Right atrium auricular region (tissue), 2 donors: ENCODE data around the gene RAET1E. TPM values are rescaled to one million over a fixed set of nuclear protein-coding genes. Genes with fewer than 3 reads are reported as not detected.
"Not testable (repeated sequence)": the region's sequence is repeated elsewhere in the genome, so short reads cannot be mapped to it uniquely, and the experiment has no call there.

Experiments
- DNase-seq: peaks from one replicate; pipeline ENCODE4 v3.0.0-alpha.2; 2019; ENCODE audit warnings: low spot score
- H3K27ac ChIP-seq, 2 donors: fragments of 200-600 bp; sonication (generic); 1 replicate in 1 of 2; 2 replicates in 1 of 2; pipeline ENCODE4 v1.5.1; 2016 to 2019
- H3K27me3 ChIP-seq, 2 donors: fragments of 200-600 bp; sonication (generic); one replicate each; pipeline versions ENCODE4 v1.5.1 to v1.6.0; 2017 to 2019
- H3K36me3 ChIP-seq: fragments of 200-600 bp; sonication (generic); one replicate; pipeline ENCODE4 v1.5.1; 2016
- H3K4me1 ChIP-seq, 2 donors: fragments of 200-600 bp; sonication (generic); one replicate each; pipeline versions ENCODE4 v1.5.1 to v1.6.0; 2017 to 2019
- H3K4me3 ChIP-seq, 2 donors: fragments of 200-600 bp; sonication (generic); 1 replicate in 1 of 2; 2 replicates in 1 of 2; pipeline ENCODE4 v1.5.1; 2017 to 2019; ENCODE audit warnings: mild to moderate bottlenecking in 1 of 2, moderate library complexity in 1 of 2
- H3K9me3 ChIP-seq, 2 donors: fragments of 200-600 bp; sonication (generic); one replicate each; pipeline ENCODE4 v1.5.1; 2019
- total RNA-seq, 2 donors: library from RNA; depleted of rRNA; stranded (reverse); fragments of >200 nt; gene quantifications; one replicate each; pipeline ENCODE4 v1.1.0, GENCODE V29; 2016
- TF ChIP-seq, protein P1 (sequence below), 2 donors: fragments of 200-600 bp; sonication (generic); IDR thresholded peaks; one replicate each; pipeline ENCODE4 v1.5.1; 2019; ENCODE audit warnings: antibody characterized with exemption in 2 of 2

The RAET1E gene
- total RNA-seq, 2 donors from 2014 or later: 0.52 to 4.3 TPM

DNA sequence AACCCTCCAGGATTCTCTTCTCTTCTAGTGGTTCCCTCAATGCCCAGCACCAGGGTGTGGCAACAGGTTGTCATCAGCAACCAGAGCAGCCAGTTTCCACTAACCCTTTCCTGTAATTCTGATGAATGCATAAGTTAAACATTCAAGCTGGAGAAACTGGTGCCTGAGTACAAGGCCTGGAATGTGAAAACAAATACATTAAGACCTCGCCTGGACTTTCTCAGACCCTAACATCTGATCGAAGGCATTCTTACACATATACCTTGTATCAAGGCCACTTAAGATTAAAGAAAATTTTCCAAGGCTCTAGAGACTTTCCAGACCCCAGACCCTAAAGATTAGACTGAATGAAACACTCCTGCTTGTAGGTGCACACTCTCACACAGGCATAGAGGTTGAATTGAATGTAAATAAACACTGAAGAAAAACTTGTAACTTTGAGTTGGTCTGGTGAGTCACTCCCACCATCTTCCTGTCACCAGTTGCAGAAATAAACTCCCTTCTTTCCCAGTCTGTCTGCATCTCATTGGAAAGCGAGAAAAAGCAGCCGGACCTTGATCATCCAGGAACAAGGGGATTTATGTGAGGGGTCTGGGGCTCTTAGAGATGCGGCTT lies 42.8 kb downstream of the RAET1E start:
- no peak for DNase-seq
- peak overlapping the region in 1 of 2 donors; percentile 1 for H3K27ac ChIP-seq
- no peak overlapping the region for H3K4me3 ChIP-seq
- peaks cover 0 to 8% of the 10 kb centered on the region in 2 donors for H3K4me1 ChIP-seq
- H3K27me3 ChIP-seq: no peaks in the 10 kb centered on the region
- H3K36me3 ChIP-seq: no peaks in the 10 kb centered on the region
- TF ChIP-seq, protein P1, sequence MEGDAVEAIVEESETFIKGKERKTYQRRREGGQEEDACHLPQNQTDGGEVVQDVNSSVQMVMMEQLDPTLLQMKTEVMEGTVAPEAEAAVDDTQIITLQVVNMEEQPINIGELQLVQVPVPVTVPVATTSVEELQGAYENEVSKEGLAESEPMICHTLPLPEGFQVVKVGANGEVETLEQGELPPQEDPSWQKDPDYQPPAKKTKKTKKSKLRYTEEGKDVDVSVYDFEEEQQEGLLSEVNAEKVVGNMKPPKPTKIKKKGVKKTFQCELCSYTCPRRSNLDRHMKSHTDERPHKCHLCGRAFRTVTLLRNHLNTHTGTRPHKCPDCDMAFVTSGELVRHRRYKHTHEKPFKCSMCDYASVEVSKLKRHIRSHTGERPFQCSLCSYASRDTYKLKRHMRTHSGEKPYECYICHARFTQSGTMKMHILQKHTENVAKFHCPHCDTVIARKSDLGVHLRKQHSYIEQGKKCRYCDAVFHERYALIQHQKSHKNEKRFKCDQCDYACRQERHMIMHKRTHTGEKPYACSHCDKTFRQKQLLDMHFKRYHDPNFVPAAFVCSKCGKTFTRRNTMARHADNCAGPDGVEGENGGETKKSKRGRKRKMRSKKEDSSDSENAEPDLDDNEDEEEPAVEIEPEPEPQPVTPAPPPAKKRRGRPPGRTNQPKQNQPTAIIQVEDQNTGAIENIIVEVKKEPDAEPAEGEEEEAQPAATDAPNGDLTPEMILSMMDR (IDR thresholded peaks at IDR 0.05): no peak
- H3K9me3 ChIP-seq: no peaks in the 10 kb centered on the region

GRCh38 chr6:149854532-149854931 lies 43.4 kb downstream of the RAET1E start:
- Histone ChIP-seq H3K9me3 (no peaks in the 10 kb centered on the region), H3K27ac (no peak overlapping the region), H3K4me1 (peaks cover 0 to 8% of the 10 kb centered on the region in 2 donors), H3K36me3 (no peaks in the 10 kb centered on the region), H3K27me3 (no peaks in the 10 kb centered on the region), H3K4me3 (no peak overlapping the region)
- DNase-seq: no peak
- TF ChIP-seq, protein P1 (IDR thresholded peaks at IDR 0.05): no peak

DNA sequence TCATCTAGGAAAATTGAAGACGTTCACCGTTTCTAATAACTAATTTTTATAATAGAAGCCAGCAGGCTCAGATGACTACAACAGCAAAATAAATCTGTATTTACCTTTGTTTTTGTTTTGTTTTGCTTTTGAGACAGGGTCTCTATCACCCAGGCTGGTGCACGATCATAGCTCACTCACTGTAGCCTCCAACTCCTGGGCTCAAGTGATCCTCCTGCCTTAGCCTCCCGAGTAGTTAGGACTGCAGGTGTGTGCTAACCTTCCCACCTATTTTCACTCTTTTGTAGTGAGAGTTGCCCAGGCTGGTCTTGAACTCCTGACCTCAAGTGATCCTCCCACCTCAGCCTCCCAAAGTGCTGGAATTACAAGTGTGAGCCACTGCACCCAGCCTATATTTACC lies 43.9 kb downstream of the RAET1E start:
- not testable (repeated sequence) for H3K27ac ChIP-seq, DNase-seq, H3K4me3 ChIP-seq, H3K36me3 ChIP-seq, H3K27me3 ChIP-seq, H3K9me3 ChIP-seq, H3K4me1 ChIP-seq

- DNase-seq: no peak
- peaks cover 0 to 9% of the 10 kb centered on the region in 2 donors for H3K4me1 ChIP-seq
- TF ChIP-seq, protein P1 (IDR thresholded peaks at IDR 0.05): no peak
- H3K4me3 ChIP-seq: no peak overlapping the region
- H3K9me3 ChIP-seq: no peaks in the 10 kb centered on the region
- no peaks in the 10 kb centered on the region for H3K36me3 ChIP-seq
- H3K27ac ChIP-seq: no peak overlapping the region
- H3K27me3 ChIP-seq: no peaks in the 10 kb centered on the region
Observed at GRCh38 chr6:149852881-149853280, 45.0 kb downstream of the RAET1E start.

GRCh38 chr6:149852180-149852579 lies 45.7 kb downstream of the RAET1E start:
- Histone ChIP-seq H3K4me1 (peaks cover 0 to 16% of the 10 kb centered on the region in 2 donors), H3K9me3 (no peaks in the 10 kb centered on the region), H3K27ac (peak overlapping the region in 1 of 2 donors; percentile 47), H3K4me3 (no peak overlapping the region), H3K27me3 (no peaks in the 10 kb centered on the region), H3K36me3 (no peaks in the 10 kb centered on the region)
- DNase-seq: no peak
- TF ChIP-seq, protein P1 (IDR thresholded peaks at IDR 0.05): no peak

DNA sequence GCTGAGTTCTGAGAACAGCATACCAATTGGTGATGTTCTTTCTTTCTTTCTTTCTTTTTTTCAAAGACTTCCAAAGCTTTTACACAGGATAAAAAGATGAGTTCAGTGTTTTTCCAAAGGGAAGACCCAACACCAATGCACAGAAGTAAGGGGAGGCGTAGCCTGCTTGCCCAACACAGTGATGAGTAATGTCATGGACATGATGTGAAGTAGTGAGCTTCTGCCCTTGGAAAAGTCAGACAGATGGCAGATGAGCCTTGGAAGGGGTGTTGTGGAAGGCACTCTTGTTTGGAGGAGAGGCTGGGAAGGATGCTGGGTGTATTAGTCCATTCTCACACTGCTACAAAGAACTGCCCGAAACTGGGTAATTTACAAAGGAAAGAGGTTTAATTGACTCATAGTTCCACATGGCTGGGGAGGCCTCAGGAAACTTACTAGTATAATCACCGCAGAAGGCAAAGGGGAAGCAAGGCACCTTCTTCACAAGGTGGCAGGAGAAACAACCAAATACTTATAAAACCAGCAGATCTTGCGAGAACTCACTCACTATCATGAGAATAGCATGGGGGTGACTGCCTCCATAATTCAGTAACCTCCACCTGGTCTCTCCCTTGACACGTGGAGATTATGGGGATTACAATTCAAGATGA lies 46.3 kb downstream of the RAET1E start:
- no peak overlapping the region for H3K27ac ChIP-seq
- TF ChIP-seq, protein P1 (IDR thresholded peaks at IDR 0.05): no peak
- H3K4me3 ChIP-seq: no peak overlapping the region
- DNase-seq: no peak
- peaks cover 0 to 22% of the 10 kb centered on the region in 2 donors for H3K4me1 ChIP-seq
- no peaks in the 10 kb centered on the region for H3K36me3 ChIP-seq
- H3K27me3 ChIP-seq: no peaks in the 10 kb centered on the region
- H3K9me3 ChIP-seq: no peaks in the 10 kb centered on the region

GRCh38 chr6:149848343-149848742 lies 49.6 kb downstream of the RAET1E start:
- DNase-seq, H3K27ac ChIP-seq, H3K27me3 ChIP-seq, H3K9me3 ChIP-seq, H3K36me3 ChIP-seq, H3K4me3 ChIP-seq: not testable (repeated sequence)
- H3K4me1 ChIP-seq: peaks cover 0 to 30% of the 10 kb centered on the region in 2 donors
